ENCODE results near the gene FLT3LG. TPM values are rescaled to one million over a fixed set of nuclear protein-coding genes. Genes with fewer than 3 reads are reported as not detected.
A peak's percentile ranks its signal among the peaks of the same experiment; 100 is the strongest.

FLT3LG gene
- total and polyA plus RNA-seq, 9 of the 15 experiments (the other 6 are each of a cell fraction or from before 2014, with no cell fraction given) = 0.31 to 6.4 (median 1.1) TPM

GRCh38 chr19:49430678-49431329 lies 43.2 kb upstream of the FLT3LG start (continued):
- TF ChIP-seq CBFB (CRISPR knock-in tag; IDR thresholded peaks at IDR 0.05) (peak; percentile 69; the same call in 1 of the 2 replicates), MTA2 (IDR thresholded peaks at IDR 0.05; ENCODE audit: low read depth) (no peak), ZFP30 (CRISPR knock-in tag; IDR thresholded peaks at IDR 0.05; ENCODE audit: borderline replicate concordance) (no peak), DPF2 (IDR thresholded peaks at IDR 0.05) (0 out of 2 replicates have a peak, but pooled peaks have one; percentile 7), MYNN (IDR thresholded peaks at IDR 0.05) (peak; percentile 60; the same call in 1 of the 2 replicates), MYNN (CRISPR knock-in tag; IDR thresholded peaks at IDR 0.05) (no peak), RNF2 (IDR thresholded peaks at IDR 0.05) (no peak), KAT7 (CRISPR knock-in tag; IDR thresholded peaks at IDR 0.05; ENCODE audit: borderline replicate concordance) (no peak), ZZZ3 (IDR thresholded peaks at IDR 0.05) (no peak), NRF1 (conservative IDR thresholded peaks at IDR 0.05 in 1 of 2, IDR thresholded peaks at IDR 0.05 in 1 of 2) (no peak), HMGN3 (IDR thresholded peaks at IDR 0.05; ENCODE audit: borderline replicate concordance, extremely low read depth, insufficient read length, low read depth, low read length) (no peak), ZNF263 (CRISPR knock-in tag; IDR thresholded peaks at IDR 0.05; ENCODE audit: borderline replicate concordance) (no peak), DIDO1 (tag; IDR thresholded peaks at IDR 0.05; ENCODE audit: low read depth) (no peak), ATF1 (CRISPR knock-in tag; IDR thresholded peaks at IDR 0.05) (no peak), ATF1 (tag; IDR thresholded peaks at IDR 0.05) (no peak; the same call in 1 of the 2 replicates), CC2D1A (IDR thresholded peaks at IDR 0.05) (no peak), ETS2 (tag; IDR thresholded peaks at IDR 0.05; ENCODE audit: borderline replicate concordance, poor library complexity, severe bottlenecking) (no peak), ATF3 (IDR thresholded peaks at IDR 0.05) (0 out of 2 replicates have a peak, but pooled peaks have one; percentile 6), ATF3 (CRISPR knock-in tag; conservative IDR thresholded peaks at IDR 0.05) (no peak), RBM14 (IDR thresholded peaks at IDR 0.05; ENCODE audit: borderline replicate concordance, insufficient read depth, low read depth, low read length) (no peak), IFI16 (CRISPR knock-in tag; IDR thresholded peaks at IDR 0.05) (no peak), HLTF (IDR thresholded peaks at IDR 0.05) (no peak)
- TF ChIP-seq, protein P1, sequence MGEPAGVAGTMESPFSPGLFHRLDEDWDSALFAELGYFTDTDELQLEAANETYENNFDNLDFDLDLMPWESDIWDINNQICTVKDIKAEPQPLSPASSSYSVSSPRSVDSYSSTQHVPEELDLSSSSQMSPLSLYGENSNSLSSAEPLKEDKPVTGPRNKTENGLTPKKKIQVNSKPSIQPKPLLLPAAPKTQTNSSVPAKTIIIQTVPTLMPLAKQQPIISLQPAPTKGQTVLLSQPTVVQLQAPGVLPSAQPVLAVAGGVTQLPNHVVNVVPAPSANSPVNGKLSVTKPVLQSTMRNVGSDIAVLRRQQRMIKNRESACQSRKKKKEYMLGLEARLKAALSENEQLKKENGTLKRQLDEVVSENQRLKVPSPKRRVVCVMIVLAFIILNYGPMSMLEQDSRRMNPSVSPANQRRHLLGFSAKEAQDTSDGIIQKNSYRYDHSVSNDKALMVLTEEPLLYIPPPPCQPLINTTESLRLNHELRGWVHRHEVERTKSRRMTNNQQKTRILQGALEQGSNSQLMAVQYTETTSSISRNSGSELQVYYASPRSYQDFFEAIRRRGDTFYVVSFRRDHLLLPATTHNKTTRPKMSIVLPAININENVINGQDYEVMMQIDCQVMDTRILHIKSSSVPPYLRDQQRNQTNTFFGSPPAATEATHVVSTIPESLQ (CRISPR knock-in tag; IDR thresholded peaks at IDR 0.05) = no peak
- TF ChIP-seq, protein P2, sequence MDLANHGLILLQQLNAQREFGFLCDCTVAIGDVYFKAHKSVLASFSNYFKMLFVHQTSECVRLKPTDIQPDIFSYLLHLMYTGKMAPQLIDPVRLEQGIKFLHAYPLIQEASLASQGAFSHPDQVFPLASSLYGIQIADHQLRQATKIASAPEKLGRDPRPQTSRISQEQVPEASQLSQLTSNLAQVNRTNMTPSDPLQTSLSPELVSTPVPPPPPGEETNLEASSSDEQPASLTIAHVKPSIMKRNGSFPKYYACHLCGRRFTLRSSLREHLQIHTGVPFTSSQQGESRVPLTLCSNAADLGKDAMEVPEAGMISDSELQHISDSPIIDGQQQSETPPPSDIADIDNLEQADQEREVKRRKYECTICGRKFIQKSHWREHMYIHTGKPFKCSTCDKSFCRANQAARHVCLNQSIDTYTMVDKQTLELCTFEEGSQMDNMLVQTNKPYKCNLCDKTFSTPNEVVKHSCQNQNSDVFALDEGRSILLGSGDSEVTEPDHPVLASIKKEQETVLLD (IDR thresholded peaks at IDR 0.05) = peak; percentile 56; the same call in 1 of the 2 replicates
